HL-60 (cell line): ENCODE data around the gene KCNG2.

Experiments used
- DNase-seq, 2 experiments: peaks; one replicate each; pipeline ENCODE4 v3.0.0-alpha.2; 2010 to 2020; ENCODE audit warnings: low read depth in 1 of 2, low spot score in 1 of 2
- H3K27ac ChIP-seq: fragments of 250-450 bp; sonication (Bioruptor Pico); replicated peaks from 2 replicates; pipeline ENCODE4 v1.5.1; 2020; ENCODE audit warnings: mild to moderate bottlenecking, moderate library complexity
- H3K27me3 ChIP-seq: fragments of 250-450 bp; sonication (Bioruptor Pico); 2 replicates; pipeline ENCODE4 v1.5.1; 2021; ENCODE audit warnings: mild to moderate bottlenecking, moderate library complexity; ENCODE audit not compliant: insufficient read depth, poor library complexity, severe bottlenecking
- H3K4me3 ChIP-seq: replicated peaks from 2 replicates; pipeline ENCODE4 v1.5.1; 2011; ENCODE audit warnings: mild to moderate bottlenecking, control low read depth, low read length; ENCODE audit not compliant: insufficient read depth
- GABPA ChIP-seq: IDR thresholded peaks from 2 replicates; pipeline ENCODE4 v1.6.1; 2012; ENCODE audit warnings: low read depth
- POLR2AphosphoS5 ChIP-seq: IDR thresholded peaks from 2 replicates; pipeline ENCODE4 v1.6.1; 2012; ENCODE audit warnings: low read depth
- SPI1 ChIP-seq: IDR thresholded peaks from 2 replicates; pipeline ENCODE4 v1.6.1; 2012; ENCODE audit warnings: low read depth, mild to moderate bottlenecking, borderline replicate concordance
- TF ChIP-seq, protein P1 (sequence below): IDR thresholded peaks from 2 replicates; pipeline ENCODE4 v1.6.1; 2012; ENCODE audit warnings: low read depth; ENCODE audit not compliant: insufficient replicate concordance
- TF ChIP-seq, protein P2 (sequence below): IDR thresholded peaks from one replicate; pipeline ENCODE4 v1.5.1; 2011; ENCODE audit warnings: low read length, control low read depth, inconsistent platforms; ENCODE audit not compliant: insufficient read depth

KCNG2 gene

DNA sequence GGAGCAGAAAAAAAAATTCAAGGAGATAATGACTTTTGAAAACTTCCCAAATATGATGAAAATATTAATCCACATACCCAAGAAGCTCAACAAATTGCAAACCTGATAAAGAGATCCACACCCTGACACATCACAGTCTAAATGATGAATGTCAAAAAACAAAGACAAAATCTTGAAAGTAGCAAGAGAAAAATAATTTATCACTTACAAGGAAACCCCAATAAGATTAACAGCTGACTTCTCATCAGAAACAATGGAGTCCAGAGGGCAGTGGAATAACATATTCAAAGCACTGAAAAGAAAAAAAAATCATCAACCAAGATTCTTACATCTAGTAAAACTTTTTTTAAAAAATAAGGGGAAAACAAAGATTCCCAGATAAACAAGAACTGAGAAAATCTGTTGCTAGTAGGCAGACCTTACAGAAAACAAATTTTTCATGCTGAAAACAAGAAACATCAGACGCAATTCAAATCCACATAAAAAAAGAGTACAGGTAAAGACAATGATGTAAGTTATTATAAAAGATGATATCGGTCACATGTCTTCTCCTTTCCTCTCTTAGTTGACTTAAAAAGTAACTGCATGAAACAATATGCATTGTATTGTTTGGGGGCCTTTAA, 132.4 kb downstream of the KCNG2 start:
- TF ChIP-seq POLR2AphosphoS5 (no peak), GABPA (no peak), SPI1 (no peak)
- TF ChIP-seq, protein P1, sequence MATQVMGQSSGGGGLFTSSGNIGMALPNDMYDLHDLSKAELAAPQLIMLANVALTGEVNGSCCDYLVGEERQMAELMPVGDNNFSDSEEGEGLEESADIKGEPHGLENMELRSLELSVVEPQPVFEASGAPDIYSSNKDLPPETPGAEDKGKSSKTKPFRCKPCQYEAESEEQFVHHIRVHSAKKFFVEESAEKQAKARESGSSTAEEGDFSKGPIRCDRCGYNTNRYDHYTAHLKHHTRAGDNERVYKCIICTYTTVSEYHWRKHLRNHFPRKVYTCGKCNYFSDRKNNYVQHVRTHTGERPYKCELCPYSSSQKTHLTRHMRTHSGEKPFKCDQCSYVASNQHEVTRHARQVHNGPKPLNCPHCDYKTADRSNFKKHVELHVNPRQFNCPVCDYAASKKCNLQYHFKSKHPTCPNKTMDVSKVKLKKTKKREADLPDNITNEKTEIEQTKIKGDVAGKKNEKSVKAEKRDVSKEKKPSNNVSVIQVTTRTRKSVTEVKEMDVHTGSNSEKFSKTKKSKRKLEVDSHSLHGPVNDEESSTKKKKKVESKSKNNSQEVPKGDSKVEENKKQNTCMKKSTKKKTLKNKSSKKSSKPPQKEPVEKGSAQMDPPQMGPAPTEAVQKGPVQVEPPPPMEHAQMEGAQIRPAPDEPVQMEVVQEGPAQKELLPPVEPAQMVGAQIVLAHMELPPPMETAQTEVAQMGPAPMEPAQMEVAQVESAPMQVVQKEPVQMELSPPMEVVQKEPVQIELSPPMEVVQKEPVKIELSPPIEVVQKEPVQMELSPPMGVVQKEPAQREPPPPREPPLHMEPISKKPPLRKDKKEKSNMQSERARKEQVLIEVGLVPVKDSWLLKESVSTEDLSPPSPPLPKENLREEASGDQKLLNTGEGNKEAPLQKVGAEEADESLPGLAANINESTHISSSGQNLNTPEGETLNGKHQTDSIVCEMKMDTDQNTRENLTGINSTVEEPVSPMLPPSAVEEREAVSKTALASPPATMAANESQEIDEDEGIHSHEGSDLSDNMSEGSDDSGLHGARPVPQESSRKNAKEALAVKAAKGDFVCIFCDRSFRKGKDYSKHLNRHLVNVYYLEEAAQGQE = no peak
- TF ChIP-seq, protein P2, sequence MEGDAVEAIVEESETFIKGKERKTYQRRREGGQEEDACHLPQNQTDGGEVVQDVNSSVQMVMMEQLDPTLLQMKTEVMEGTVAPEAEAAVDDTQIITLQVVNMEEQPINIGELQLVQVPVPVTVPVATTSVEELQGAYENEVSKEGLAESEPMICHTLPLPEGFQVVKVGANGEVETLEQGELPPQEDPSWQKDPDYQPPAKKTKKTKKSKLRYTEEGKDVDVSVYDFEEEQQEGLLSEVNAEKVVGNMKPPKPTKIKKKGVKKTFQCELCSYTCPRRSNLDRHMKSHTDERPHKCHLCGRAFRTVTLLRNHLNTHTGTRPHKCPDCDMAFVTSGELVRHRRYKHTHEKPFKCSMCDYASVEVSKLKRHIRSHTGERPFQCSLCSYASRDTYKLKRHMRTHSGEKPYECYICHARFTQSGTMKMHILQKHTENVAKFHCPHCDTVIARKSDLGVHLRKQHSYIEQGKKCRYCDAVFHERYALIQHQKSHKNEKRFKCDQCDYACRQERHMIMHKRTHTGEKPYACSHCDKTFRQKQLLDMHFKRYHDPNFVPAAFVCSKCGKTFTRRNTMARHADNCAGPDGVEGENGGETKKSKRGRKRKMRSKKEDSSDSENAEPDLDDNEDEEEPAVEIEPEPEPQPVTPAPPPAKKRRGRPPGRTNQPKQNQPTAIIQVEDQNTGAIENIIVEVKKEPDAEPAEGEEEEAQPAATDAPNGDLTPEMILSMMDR = no peak
- DNase-seq = no peak
- Histone ChIP-seq H3K27me3 (no peaks in the 10 kb centered on the region), H3K27ac (no peak overlapping the region), H3K4me3 (no peak overlapping the region)

DNA sequence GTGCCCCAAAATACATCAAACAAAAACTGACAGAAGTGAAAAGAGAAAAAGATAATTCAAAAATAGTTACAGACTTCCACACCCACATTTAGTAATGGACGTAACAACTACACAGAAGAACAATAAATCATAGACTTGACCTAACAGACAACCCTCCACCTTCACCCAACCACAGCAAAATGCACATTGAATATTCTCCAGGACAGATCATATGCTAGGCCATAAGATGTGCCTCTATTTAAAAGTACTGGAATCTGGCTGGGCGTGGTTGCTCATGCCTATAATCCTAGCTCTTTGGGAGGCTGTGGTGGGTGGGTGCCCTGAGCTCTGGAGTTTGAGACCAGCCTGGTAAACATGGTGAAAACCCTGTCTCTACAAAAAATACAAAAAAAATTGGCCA, 133.7 kb downstream of the KCNG2 start:
- no peak overlapping the region for H3K27ac ChIP-seq
- no peak for DNase-seq
- TF ChIP-seq, protein P2 = no peak
- TF ChIP-seq POLR2AphosphoS5 = no peak
- TF ChIP-seq GABPA = no peak
- TF ChIP-seq, protein P1 = no peak
- TF ChIP-seq SPI1 = no peak
- H3K4me3 ChIP-seq = no peak overlapping the region
- H3K27me3 ChIP-seq = no peaks in the 10 kb centered on the region

DNA sequence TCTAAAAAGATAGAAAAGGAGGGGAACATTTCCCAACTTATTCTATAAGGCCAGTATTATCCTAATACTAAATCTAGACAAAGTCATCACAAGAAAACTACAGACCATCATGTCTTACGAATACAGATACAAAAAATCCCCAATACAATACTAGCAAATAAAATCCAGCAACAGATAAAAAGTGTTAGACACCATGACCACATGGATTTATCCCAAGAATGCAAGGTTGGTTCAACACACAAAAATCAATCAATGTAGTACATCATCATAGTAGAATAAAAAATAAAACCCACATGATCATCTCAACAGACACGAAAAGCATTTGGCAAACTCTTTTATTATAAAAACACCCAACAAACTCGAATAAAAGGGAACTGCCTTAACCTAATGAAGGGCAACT, 135.2 kb downstream of the KCNG2 start:
- Histone ChIP-seq H3K4me3 (no peak overlapping the region), H3K27ac (no peak overlapping the region; the same call in none of the 2 replicates), H3K27me3 (no peaks in the 10 kb centered on the region)
- TF ChIP-seq, protein P1 = no peak
- TF ChIP-seq POLR2AphosphoS5 = no peak
- no peak for TF ChIP-seq SPI1
- TF ChIP-seq, protein P2 = no peak
- TF ChIP-seq GABPA = no peak
- DNase-seq = no peak
